ENCODE results near the gene CNGB1. TPM values are rescaled to one million over a fixed set of nuclear protein-coding genes. Genes with fewer than 3 reads are reported as not detected.

Gene CNGB1
- total and polyA plus RNA-seq, 2 of the 13 experiments (the other 11 are each of a cell fraction or from before 2014, with no cell fraction given), result 0.02 to 0.15 TPM

DNA sequence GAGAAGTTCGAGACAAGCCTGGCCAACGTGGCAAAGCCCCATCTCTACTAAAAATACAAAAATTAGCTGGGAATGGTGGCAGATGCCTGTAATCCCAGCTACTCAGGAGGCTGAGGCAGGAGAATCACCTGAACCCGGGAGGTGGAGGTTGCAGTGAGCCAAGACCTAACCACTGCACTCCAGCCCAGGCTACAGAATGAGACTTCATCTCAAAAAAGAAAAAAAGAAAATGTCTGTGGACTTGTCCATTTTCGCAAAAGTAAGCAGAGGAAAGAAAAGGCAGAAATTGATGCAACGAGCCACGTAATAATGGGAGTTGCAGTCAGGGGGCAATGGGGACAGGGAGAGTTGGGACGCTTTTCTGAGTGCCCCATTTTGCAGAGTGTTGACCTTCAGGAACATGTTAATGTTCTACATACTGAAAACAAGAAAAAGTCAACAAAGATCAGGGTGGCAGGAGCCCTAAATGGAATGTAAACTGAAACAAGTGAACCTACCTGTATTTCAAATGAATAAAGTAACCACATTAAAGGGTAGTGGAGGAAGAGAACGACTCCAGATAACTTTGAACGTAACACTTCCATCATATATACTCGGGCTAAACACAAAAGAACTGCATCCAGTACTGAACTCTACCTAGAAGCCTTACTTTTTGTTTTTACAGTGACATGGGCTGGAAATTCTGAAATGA is 76.4 kb downstream of the CNGB1 start (continued):
- TF ChIP-seq, protein P1, sequence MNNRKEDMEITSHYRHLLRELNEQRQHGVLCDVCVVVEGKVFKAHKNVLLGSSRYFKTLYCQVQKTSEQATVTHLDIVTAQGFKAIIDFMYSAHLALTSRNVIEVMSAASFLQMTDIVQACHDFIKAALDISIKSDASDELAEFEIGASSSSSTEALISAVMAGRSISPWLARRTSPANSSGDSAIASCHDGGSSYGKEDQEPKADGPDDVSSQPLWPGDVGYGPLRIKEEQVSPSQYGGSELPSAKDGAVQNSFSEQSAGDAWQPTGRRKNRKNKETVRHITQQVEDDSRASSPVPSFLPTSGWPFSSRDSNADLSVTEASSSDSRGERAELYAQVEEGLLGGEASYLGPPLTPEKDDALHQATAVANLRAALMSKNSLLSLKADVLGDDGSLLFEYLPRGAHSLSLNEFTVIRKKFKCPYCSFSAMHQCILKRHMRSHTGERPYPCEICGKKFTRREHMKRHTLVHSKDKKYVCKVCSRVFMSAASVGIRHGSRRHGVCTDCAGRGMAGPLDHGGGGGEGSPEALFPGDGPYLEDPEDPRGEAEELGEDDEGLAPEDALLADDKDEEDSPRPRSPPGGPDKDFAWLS (CRISPR knock-in tag; IDR thresholded peaks at IDR 0.05; ENCODE audit: borderline replicate concordance), result no peak
- no peak; the same call in 1 of the 2 replicates for TF ChIP-seq ZNF709 (CRISPR knock-in tag; IDR thresholded peaks at IDR 0.05)
- TF ChIP-seq KLF16 (CRISPR knock-in tag; IDR thresholded peaks at IDR 0.05), result peak in 1 of 2 experiments; percentile 84; a peak in 2 of 4 replicates
- TF ChIP-seq, protein P2, sequence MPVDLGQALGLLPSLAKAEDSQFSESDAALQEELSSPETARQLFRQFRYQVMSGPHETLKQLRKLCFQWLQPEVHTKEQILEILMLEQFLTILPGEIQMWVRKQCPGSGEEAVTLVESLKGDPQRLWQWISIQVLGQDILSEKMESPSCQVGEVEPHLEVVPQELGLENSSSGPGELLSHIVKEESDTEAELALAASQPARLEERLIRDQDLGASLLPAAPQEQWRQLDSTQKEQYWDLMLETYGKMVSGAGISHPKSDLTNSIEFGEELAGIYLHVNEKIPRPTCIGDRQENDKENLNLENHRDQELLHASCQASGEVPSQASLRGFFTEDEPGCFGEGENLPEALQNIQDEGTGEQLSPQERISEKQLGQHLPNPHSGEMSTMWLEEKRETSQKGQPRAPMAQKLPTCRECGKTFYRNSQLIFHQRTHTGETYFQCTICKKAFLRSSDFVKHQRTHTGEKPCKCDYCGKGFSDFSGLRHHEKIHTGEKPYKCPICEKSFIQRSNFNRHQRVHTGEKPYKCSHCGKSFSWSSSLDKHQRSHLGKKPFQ (CRISPR knock-in tag; IDR thresholded peaks at IDR 0.05; ENCODE audit: insufficient replicate concordance), result peak; percentile 77
- peak; percentile 72 for TF ChIP-seq CEBPG (CRISPR knock-in tag; IDR thresholded peaks at IDR 0.05)
- TF ChIP-seq CREM (IDR thresholded peaks at IDR 0.05), result peak; percentile 97
- no peak for TF ChIP-seq CREM (CRISPR knock-in tag; IDR thresholded peaks at IDR 0.05)
- TF ChIP-seq, protein P3, sequence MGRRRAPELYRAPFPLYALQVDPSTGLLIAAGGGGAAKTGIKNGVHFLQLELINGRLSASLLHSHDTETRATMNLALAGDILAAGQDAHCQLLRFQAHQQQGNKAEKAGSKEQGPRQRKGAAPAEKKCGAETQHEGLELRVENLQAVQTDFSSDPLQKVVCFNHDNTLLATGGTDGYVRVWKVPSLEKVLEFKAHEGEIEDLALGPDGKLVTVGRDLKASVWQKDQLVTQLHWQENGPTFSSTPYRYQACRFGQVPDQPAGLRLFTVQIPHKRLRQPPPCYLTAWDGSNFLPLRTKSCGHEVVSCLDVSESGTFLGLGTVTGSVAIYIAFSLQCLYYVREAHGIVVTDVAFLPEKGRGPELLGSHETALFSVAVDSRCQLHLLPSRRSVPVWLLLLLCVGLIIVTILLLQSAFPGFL (CRISPR knock-in tag; IDR thresholded peaks at IDR 0.05), result no peak
- TF ChIP-seq YEATS2 (CRISPR knock-in tag; IDR thresholded peaks at IDR 0.05; ENCODE audit: borderline replicate concordance), result peak; percentile 58; the same call in 1 of the 2 replicates
- no peak for TF ChIP-seq REXO4 (CRISPR knock-in tag; IDR thresholded peaks at IDR 0.05; ENCODE audit: borderline replicate concordance)
- TF ChIP-seq FOXO1 (CRISPR knock-in tag; IDR thresholded peaks at IDR 0.05), result peak; percentile 97
- no peak for TF ChIP-seq CHCHD3 (CRISPR knock-in tag; IDR thresholded peaks at IDR 0.05)
- TF ChIP-seq ZFP62 (CRISPR knock-in tag; IDR thresholded peaks at IDR 0.05), result no peak
- TF ChIP-seq GABPA (IDR thresholded peaks at IDR 0.05; ENCODE audit: low read depth, low read length), result no peak
- TF ChIP-seq GABPA (CRISPR knock-in tag; IDR thresholded peaks at IDR 0.05; ENCODE audit: low read depth), result peak; percentile 57
- TF ChIP-seq, protein P4, sequence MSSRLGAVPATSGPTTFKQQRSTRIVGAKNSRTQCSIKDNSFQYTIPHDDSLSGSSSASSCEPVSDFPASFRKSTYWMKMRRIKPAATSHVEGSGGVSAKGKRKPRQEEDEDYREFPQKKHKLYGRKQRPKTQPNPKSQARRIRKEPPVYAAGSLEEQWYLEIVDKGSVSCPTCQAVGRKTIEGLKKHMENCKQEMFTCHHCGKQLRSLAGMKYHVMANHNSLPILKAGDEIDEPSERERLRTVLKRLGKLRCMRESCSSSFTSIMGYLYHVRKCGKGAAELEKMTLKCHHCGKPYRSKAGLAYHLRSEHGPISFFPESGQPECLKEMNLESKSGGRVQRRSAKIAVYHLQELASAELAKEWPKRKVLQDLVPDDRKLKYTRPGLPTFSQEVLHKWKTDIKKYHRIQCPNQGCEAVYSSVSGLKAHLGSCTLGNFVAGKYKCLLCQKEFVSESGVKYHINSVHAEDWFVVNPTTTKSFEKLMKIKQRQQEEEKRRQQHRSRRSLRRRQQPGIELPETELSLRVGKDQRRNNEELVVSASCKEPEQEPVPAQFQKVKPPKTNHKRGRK (CRISPR knock-in tag; IDR thresholded peaks at IDR 0.05), result no peak
- TF ChIP-seq KLF9 (CRISPR knock-in tag; IDR thresholded peaks at IDR 0.05; ENCODE audit: low read depth), result 0 out of 2 replicates have a peak, but pooled peaks have one; percentile 41
- 0 out of 2 replicates have a peak, but pooled peaks have one; percentile 70 for TF ChIP-seq TP53 (CRISPR knock-in tag; conservative IDR thresholded peaks at IDR 0.05)
- TF ChIP-seq, protein P5, sequence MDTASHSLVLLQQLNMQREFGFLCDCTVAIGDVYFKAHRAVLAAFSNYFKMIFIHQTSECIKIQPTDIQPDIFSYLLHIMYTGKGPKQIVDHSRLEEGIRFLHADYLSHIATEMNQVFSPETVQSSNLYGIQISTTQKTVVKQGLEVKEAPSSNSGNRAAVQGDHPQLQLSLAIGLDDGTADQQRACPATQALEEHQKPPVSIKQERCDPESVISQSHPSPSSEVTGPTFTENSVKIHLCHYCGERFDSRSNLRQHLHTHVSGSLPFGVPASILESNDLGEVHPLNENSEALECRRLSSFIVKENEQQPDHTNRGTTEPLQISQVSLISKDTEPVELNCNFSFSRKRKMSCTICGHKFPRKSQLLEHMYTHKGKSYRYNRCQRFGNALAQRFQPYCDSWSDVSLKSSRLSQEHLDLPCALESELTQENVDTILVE (CRISPR knock-in tag; IDR thresholded peaks at IDR 0.05), result peak; percentile 77; the same call in 1 of the 2 replicates
- TF ChIP-seq ZNF577 (CRISPR knock-in tag; IDR thresholded peaks at IDR 0.05; ENCODE audit: borderline replicate concordance, low read depth), result no peak
- peak; percentile 66 for TF ChIP-seq POLR2G (IDR thresholded peaks at IDR 0.05; ENCODE audit: low read depth, low read length)

All from HepG2 (cell line).